A549 (cell line): Measurements from ENCODE around the gene CBFA2T2.

Experiments
- CEBPB ChIP-seq, 2 experiments: fragments of >200 bp in 1 of 2; sonication (Bioruptor Twin) in 1 of 2; formaldehyde crosslinking in 1 of 2; IDR thresholded peaks; 2 replicates each; pipeline ENCODE4 v1.6.1; 2012 to 2016
- ESRRA ChIP-seq: fragments of 150-350 bp; IDR thresholded peaks from 2 replicates; pipeline ENCODE4 v1.6.1; 2014; ENCODE audit warnings: mild to moderate bottlenecking, low read length, borderline replicate concordance
- FOSL2 ChIP-seq, 2 experiments: fragments of 450-650 bp in 1 of 2; fragments of >200 bp in 1 of 2; sonication (Bioruptor Twin) in 1 of 2; formaldehyde crosslinking; IDR thresholded peaks; 2 replicates each; pipeline versions ENCODE4 v1.5.0 to v1.6.1; 2016 to 2020; ENCODE audit warnings: mild to moderate bottlenecking in 1 of 2, moderate library complexity in 1 of 2
- HDAC2 ChIP-seq: fragments of 200-600 bp; sonication (generic); IDR thresholded peaks from 2 replicates; pipeline ENCODE4 v1.6.1; 2016
- JUNB ChIP-seq: fragments of >200 bp; sonication (Bioruptor Twin); formaldehyde crosslinking; IDR thresholded peaks from 2 replicates; pipeline ENCODE4 v1.6.1; 2016
- PHF8 ChIP-seq: fragments of 200-600 bp; sonication (generic); IDR thresholded peaks from 2 replicates; pipeline ENCODE4 v1.6.1; 2016; ENCODE audit warnings: low read depth, mild to moderate bottlenecking, antibody characterized with exemption, moderate library complexity, borderline replicate concordance
- POLR2A ChIP-seq: IDR thresholded peaks from 2 replicates; pipeline ENCODE4 v1.6.1; 2012; ENCODE audit warnings: mild to moderate bottlenecking, low read length
- RAD21 ChIP-seq, 2 experiments: fragments of >200 bp in 1 of 2; sonication (Bioruptor Twin) in 1 of 2; formaldehyde crosslinking in 1 of 2; IDR thresholded peaks in 1 of 2; conservative IDR thresholded peaks in 1 of 2; 2 replicates in 1 of 2; 3 replicates in 1 of 2; pipeline ENCODE4 v1.6.1; 2012 to 2018; ENCODE audit warnings: inconsistent platforms in 1 of 2
- RCOR1 ChIP-seq: fragments of 150-350 bp; IDR thresholded peaks from 2 replicates; pipeline ENCODE4 v1.6.1; 2014; ENCODE audit warnings: antibody characterized with exemption, low read length, low read depth
- RFX5 ChIP-seq: fragments of 450-650 bp; IDR thresholded peaks from 2 replicates; pipeline ENCODE4 v1.7.1; 2014; ENCODE audit warnings: antibody characterized with exemption, mild to moderate bottlenecking, moderate library complexity
- SREBF2 ChIP-seq: fragments of 450-650 bp; IDR thresholded peaks from 2 replicates; pipeline ENCODE4 v1.6.1; 2014; ENCODE audit warnings: mild to moderate bottlenecking, moderate library complexity
- TF ChIP-seq, protein P1 (sequence below): fragments of >200 bp; sonication (Bioruptor Twin); formaldehyde crosslinking; IDR thresholded peaks from 3 replicates; pipeline ENCODE4 v1.5.1; 2016
- TF ChIP-seq, protein P2 (sequence below): fragments of 200-600 bp; sonication (generic); IDR thresholded peaks from 2 replicates; pipeline ENCODE4 v1.6.1; 2016; ENCODE audit warnings: antibody characterized with exemption, mild to moderate bottlenecking, moderate library complexity

DNA sequence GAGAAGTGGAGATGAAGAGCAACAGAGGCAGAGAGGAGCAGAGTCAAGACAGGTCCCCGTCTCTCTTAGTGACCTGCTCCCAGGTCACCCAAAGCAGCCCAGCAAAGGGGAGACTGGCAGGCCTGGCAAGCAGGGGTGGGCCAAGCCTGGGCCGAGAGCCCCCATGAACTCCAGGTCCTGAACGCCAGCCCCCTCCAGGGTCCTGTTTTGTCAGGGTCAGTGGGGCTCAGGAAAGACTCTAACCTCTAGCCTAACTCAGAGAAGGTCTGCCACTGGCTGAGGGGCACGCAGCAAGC is 183.2 kb downstream of the CBFA2T2 start:
- TF ChIP-seq RFX5 (no peak), FOSL2 (IDR thresholded peaks at IDR 0.05) (no peak), FOSL2 (CRISPR knock-in tag; IDR thresholded peaks at IDR 0.05) (no peak), PHF8 (no peak), CEBPB (IDR thresholded peaks at IDR 0.05) (no peak), HDAC2 (no peak), JUNB (no peak), POLR2A (no peak), ESRRA (no peak), SREBF2 (no peak), RCOR1 (no peak), RAD21 (conservative IDR thresholded peaks at IDR 0.05 in 1 of 2, IDR thresholded peaks at IDR 0.05 in 1 of 2) (no peak)
- TF ChIP-seq, protein P1, sequence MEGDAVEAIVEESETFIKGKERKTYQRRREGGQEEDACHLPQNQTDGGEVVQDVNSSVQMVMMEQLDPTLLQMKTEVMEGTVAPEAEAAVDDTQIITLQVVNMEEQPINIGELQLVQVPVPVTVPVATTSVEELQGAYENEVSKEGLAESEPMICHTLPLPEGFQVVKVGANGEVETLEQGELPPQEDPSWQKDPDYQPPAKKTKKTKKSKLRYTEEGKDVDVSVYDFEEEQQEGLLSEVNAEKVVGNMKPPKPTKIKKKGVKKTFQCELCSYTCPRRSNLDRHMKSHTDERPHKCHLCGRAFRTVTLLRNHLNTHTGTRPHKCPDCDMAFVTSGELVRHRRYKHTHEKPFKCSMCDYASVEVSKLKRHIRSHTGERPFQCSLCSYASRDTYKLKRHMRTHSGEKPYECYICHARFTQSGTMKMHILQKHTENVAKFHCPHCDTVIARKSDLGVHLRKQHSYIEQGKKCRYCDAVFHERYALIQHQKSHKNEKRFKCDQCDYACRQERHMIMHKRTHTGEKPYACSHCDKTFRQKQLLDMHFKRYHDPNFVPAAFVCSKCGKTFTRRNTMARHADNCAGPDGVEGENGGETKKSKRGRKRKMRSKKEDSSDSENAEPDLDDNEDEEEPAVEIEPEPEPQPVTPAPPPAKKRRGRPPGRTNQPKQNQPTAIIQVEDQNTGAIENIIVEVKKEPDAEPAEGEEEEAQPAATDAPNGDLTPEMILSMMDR = no peak
- TF ChIP-seq, protein P2, sequence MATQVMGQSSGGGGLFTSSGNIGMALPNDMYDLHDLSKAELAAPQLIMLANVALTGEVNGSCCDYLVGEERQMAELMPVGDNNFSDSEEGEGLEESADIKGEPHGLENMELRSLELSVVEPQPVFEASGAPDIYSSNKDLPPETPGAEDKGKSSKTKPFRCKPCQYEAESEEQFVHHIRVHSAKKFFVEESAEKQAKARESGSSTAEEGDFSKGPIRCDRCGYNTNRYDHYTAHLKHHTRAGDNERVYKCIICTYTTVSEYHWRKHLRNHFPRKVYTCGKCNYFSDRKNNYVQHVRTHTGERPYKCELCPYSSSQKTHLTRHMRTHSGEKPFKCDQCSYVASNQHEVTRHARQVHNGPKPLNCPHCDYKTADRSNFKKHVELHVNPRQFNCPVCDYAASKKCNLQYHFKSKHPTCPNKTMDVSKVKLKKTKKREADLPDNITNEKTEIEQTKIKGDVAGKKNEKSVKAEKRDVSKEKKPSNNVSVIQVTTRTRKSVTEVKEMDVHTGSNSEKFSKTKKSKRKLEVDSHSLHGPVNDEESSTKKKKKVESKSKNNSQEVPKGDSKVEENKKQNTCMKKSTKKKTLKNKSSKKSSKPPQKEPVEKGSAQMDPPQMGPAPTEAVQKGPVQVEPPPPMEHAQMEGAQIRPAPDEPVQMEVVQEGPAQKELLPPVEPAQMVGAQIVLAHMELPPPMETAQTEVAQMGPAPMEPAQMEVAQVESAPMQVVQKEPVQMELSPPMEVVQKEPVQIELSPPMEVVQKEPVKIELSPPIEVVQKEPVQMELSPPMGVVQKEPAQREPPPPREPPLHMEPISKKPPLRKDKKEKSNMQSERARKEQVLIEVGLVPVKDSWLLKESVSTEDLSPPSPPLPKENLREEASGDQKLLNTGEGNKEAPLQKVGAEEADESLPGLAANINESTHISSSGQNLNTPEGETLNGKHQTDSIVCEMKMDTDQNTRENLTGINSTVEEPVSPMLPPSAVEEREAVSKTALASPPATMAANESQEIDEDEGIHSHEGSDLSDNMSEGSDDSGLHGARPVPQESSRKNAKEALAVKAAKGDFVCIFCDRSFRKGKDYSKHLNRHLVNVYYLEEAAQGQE = no peak
